Right cardiac atrium (tissue), 5 donors: ENCODE results near the gene TENT4B. TPM values are rescaled to one million over a fixed set of nuclear protein-coding genes. Genes with fewer than 3 reads are reported as not detected.

Experiments used
- ATAC-seq, 2 donors: fragments of 200-7000 bp; cut with Tn5 transposase; one replicate each; pipeline versions ENCODE4 v1.8.0 to v1.9.1; 2020; ENCODE audit warnings: moderate library complexity in 2 of 2, mild to moderate bottlenecking in 1 of 2
- DNase-seq, 3 donors: peaks; one replicate each; pipeline ENCODE4 v3.0.0-alpha.2; 2020
- H3K27ac ChIP-seq: one replicate; pipeline ENCODE4 v1.5.1; 2013; ENCODE audit warnings: mild to moderate bottlenecking, low read length, control low read depth, moderate library complexity
- H3K27me3 ChIP-seq: one replicate; pipeline ENCODE4 v1.6.1; 2013; ENCODE audit not compliant: control insufficient read depth, insufficient read depth
- H3K4me1 ChIP-seq: one replicate; pipeline ENCODE4 v1.6.1; 2013; ENCODE audit warnings: low read length; ENCODE audit not compliant: control insufficient read depth, insufficient read depth
- H3K4me3 ChIP-seq: one replicate; pipeline ENCODE4 v1.5.1; 2013; ENCODE audit warnings: low read length, control low read depth
- H3K9me3 ChIP-seq: one replicate; pipeline ENCODE4 v1.6.1; 2013; ENCODE audit warnings: low read length; ENCODE audit not compliant: control insufficient read depth
- WGBS: extraction: QIAGEN DNeasy Blood & Tissue Kit; methylation state at CpG from one replicate; pipeline ENCODE4 v1.1.7; 2013; 5-methylcytosine and 5-hydroxymethylcytosine counted together
- intact Hi-C, 4 donors: fragments of 100-400 bp; cut with DNase I; formaldehyde crosslinking; loops; one replicate each; pipeline versions ENCODE4 v1.11.0 to v1.14.0; 2022 to 2023
- polyA plus RNA-seq: library from polyadenylated mRNA; stranded (reverse); fragments of 200-250 nt; gene quantifications from one replicate; pipeline ENCODE4 v1.2.3, GENCODE V29; 2013
- total RNA-seq, 4 donors: library from RNA; stranded (reverse); fragmentation: NEBNext Ultra II Directional; extraction: Animal tissue kit (Norgen Biotek cat#: 25700); gene quantifications; one replicate each; pipeline ENCODE4 v1.2.1, GENCODE V29; 2021
- donor health status: healthy with polysubstance abuse.
- donor health status: DM: no; HTN: yes; CAD: no.
- donor health status: DM: no; HTN: no; CAD: no.
- donor health status: DM: no; HTN: yes; CAD: no; lungs with severe emphysema.
- donor health status: DM: yes; HTN: yes; CAD: no.

TENT4B gene
- total and polyA plus RNA-seq, 5 donors = 3.0 to 8.4 (median 6.7) TPM

GRCh38 chr16:50172195-50172922 lies 19.3 kb downstream of the TENT4B start:
- Histone ChIP-seq H3K27me3 (no peaks in the 10 kb centered on the region), H3K27ac (no peak overlapping the region)
- 70% methylated on average over 4 of the region's 4 CpGs for WGBS

DNA sequence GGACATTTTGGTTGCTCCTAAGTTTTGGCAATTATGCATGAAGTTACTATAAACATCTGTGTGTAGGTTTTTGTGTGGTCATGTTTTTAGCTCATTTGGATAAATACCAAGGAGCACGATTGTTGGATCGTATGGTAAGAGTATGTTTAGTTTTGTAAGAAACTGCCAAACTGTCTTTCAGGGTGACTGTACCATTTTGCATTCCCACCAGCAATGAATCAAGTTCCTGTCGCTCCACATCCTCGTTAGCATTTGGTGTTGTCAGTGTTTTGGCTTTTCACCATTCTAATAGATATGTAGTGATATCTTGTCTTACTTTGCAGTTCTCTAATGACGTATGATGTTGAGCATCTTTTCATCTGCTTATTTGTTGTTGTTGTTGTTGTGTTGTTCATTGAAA lies 20.2 kb downstream of the TENT4B start:
- peaks cover 6% of the 10 kb centered on the region for H3K4me1 ChIP-seq
- no peak for ATAC-seq

More at GRCh38 chr16:50172195-50172922, 19.3 kb downstream of the TENT4B start:
- Histone ChIP-seq H3K4me1 (peaks cover 8% of the 10 kb centered on the region), H3K4me3 (no peak overlapping the region), H3K9me3 (no peaks in the 10 kb centered on the region)
- no peak for DNase-seq
- ATAC-seq = no peak
- intact Hi-C loops = no loop called here

GRCh38 chr16:50178491-50178941 lies 25.4 kb downstream of the TENT4B start:
- Histone ChIP-seq H3K27ac (no peak overlapping the region), H3K4me3 (no peak overlapping the region), H3K9me3 (no peaks in the 10 kb centered on the region), H3K27me3 (no peaks in the 10 kb centered on the region), H3K4me1 (peaks cover 2% of the 10 kb centered on the region)
- 61% methylated on average over 1 of the region's 1 CpG for WGBS
- no peak for DNase-seq
- ATAC-seq = no peak
- intact Hi-C loops = no loop called here

More for the DNA sequence above, 20.2 kb downstream of the TENT4B start:
- no peaks in the 10 kb centered on the region for H3K9me3 ChIP-seq
- H3K27ac ChIP-seq = no peak overlapping the region
- intact Hi-C loops = no loop called here
- 75% methylated on average over 5 of the region's 5 CpGs for WGBS
- H3K4me3 ChIP-seq = no peak overlapping the region
- no peaks in the 10 kb centered on the region for H3K27me3 ChIP-seq
- DNase-seq = no peak

DNA sequence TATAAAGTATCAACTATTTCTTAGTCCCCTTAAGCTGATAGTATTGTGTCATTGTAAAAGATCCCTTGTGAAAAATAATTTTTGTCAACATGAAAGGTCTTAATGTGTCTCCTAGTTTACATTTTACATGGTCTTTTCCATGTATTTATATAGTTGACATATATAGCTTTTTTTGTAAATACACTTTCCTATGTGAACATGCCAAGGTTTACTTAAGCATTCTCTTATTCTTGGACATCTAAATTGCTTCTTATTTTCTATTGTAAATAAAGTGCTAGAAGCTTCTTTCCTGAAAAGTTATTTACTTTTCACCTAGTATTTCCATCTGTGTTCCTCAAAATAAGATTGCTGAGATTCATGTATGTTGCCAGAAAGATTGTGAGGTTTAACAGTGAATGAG lies 29.3 kb downstream of the TENT4B start:
- H3K4me1 ChIP-seq = peaks cover 2% of the 10 kb centered on the region
- no peak overlapping the region for H3K4me3 ChIP-seq

DNA sequence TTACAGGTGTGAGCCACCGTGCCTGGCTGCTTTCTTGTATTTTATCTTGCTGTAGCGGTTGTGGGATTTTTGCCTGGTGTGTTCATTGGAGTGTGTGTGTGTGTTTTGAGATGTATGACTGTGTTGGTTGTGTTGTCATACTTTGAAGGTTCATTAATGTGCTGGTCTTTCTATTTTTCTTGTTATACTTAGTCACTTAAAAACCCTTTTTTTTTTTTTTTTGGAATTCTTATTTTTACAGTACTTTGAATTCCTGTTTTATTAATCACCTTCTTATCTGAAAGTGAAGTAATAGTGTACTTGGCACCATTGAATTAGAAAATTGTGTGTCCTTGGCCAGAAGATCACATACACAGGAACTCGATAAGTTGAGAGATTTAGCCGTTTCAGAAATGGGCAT lies 30.2 kb downstream of the TENT4B start:
- Histone ChIP-seq H3K27ac (no peak overlapping the region), H3K4me3 (no peak overlapping the region), H3K9me3 (no peaks in the 10 kb centered on the region), H3K27me3 (no peaks in the 10 kb centered on the region), H3K4me1 (peaks cover 2% of the 10 kb centered on the region)
- whole genome bisulfite sequencing = 59% methylated on average over 4 of the region's 4 CpGs
- intact Hi-C loops = no loop called here
- no peak for DNase-seq
- ATAC-seq = peak in 1 of 2 donors; percentile 40

More for the DNA sequence above, 29.3 kb downstream of the TENT4B start:
- intact Hi-C loops = no loop called here
- no peaks in the 10 kb centered on the region for H3K9me3 ChIP-seq
- DNase-seq = no peak
- ATAC-seq = no peak
- no peaks in the 10 kb centered on the region for H3K27me3 ChIP-seq
- H3K27ac ChIP-seq = no peak overlapping the region

DNA sequence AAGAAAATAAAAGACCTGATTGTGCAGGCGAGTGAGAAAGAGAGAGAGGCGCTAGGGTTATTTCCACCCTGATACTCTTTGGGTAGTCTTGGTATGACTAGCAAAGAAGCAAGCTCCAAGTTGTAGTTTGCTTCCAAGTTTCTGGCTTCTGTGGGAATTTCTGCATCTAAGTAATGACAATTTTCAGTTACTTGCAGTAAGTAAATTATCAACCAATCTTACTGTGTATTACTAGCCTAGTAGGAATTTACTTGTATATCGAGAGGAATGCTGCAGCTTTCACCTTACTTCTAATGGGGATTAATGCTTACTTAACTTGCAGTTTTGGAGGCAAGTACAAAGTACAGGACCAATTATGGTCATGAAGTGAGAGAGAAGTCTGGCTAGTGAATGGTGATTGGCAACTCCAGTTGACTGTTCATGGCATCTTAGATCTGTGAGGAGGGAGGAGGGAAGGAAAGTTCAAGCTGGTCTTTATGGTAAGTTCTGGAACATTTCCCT lies 31.9 kb downstream of the TENT4B start:
- Histone ChIP-seq H3K4me3 (no peak overlapping the region), H3K27ac (no peak overlapping the region)

GRCh38 chr16:50188619-50189136 lies 35.6 kb downstream of the TENT4B start:
- Histone ChIP-seq H3K27me3 (no peaks in the 10 kb centered on the region), H3K4me3 (no peak overlapping the region), H3K9me3 (no peaks in the 10 kb centered on the region), H3K4me1 (peaks cover 3% of the 10 kb centered on the region), H3K27ac (no peak overlapping the region)
- ATAC-seq (no peak), DNase-seq (no peak)
- intact Hi-C loops = no loop called here
- 74% methylated on average over 3 of the region's 3 CpGs for WGBS

More for the DNA sequence above, 31.9 kb downstream of the TENT4B start:
- no peaks in the 10 kb centered on the region for H3K9me3 ChIP-seq
- DNase-seq (no peak), ATAC-seq (no peak)
- H3K4me1 ChIP-seq = peaks cover 5% of the 10 kb centered on the region
- intact Hi-C loops = no loop called here
- 68% methylated on average over 3 of the region's 3 CpGs for WGBS
- H3K27me3 ChIP-seq = no peaks in the 10 kb centered on the region

GRCh38 chr16:50190292-50190691 lies 37.2 kb downstream of the TENT4B start:
- no peak for DNase-seq
- peaks cover 3% of the 10 kb centered on the region for H3K4me1 ChIP-seq
- no peaks in the 10 kb centered on the region for H3K27me3 ChIP-seq
- H3K4me3 ChIP-seq = no peak overlapping the region
- ATAC-seq = no peak
- WGBS = 84% methylated on average over 2 of the region's 2 CpGs
- H3K27ac ChIP-seq = no peak overlapping the region
- no peaks in the 10 kb centered on the region for H3K9me3 ChIP-seq
- intact Hi-C loops = no loop called here

DNA sequence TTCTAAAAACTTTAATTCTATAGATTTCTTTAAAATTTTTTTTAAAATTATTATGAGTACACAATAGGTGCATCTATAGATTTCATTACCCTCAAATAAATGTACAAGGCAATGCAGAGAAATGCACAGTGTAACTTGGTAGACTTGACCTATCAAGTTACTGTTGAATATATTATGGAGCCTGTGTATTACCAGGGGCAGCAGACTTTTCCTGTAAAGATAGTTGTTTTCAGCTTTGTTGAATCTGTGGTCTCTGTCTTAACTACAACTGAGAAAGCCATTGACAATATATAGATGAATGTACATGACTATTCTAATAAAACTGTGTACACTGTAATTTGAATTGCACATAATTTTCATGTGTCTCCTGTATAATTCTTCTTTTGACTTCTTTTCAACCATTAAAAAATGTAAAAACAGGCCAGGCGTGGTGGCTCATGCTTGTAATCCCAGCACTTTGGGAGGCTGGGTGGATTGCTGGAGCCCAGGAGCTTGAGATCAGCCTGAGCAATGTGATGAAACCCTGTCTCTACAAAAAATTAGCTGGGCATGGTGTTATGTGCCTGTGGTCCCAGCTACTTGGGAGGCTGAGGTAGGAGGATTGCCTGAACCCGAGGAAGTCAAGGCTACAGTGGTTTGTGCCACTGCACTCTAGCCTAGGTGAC lies 39.4 kb downstream of the TENT4B start:
- 98% methylated on average over 2 of the region's 2 CpGs for WGBS
- H3K4me1 ChIP-seq = peaks cover 3% of the 10 kb centered on the region

DNA sequence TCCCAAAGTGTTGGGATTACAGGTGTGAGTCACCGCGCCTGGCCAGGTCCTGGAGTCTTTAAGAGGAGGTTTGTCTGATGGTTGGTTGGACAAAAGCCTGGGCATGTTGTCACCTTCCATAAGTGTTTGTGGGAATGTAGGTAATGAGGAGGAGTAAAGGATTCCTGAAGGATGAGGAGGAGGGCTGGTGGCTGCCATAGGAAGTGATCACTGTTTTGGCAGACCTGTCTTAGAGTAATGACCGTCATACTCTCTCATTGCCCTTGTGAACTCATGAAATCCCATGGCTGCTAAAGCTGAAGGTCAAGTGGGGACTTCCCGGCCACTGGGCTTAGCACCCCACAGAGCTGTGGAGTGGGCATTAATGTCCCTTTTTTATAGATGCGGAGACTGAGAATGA lies 40.5 kb downstream of the TENT4B start:
- intact Hi-C loops = no loop called here
- Histone ChIP-seq H3K4me3 (no peak overlapping the region), H3K9me3 (no peaks in the 10 kb centered on the region), H3K27ac (no peak overlapping the region), H3K27me3 (no peaks in the 10 kb centered on the region), H3K4me1 (peaks cover 2% of the 10 kb centered on the region)
- DNase-seq (no peak), ATAC-seq (no peak)
- 79% methylated on average over 5 of the region's 5 CpGs for WGBS

More for the DNA sequence above, 39.4 kb downstream of the TENT4B start:
- Histone ChIP-seq H3K9me3 (no peaks in the 10 kb centered on the region), H3K27ac (no peak overlapping the region), H3K27me3 (no peaks in the 10 kb centered on the region), H3K4me3 (no peak overlapping the region)
- ATAC-seq = no peak
- intact Hi-C loops = no loop called here
- no peak for DNase-seq

DNA sequence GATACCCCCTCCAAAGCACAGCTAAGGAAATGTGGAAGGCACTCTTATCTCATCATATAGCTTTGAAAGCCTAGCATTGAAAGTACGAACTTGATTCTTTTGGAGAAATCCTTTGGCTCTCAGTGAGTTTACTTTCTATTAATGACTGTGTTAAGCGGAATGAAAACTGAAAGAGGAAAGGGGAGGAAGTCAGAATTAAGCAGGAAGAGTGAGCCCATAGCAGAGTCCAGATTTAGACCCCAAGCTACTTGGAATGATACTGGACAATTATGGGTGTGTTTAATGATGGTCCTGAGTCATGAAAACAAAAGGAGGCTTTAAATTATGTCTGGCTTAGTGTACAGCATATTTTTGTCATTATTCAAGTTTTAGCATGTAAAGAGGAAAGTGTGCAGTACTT lies 42.2 kb downstream of the TENT4B start:
- Histone ChIP-seq H3K27me3 (no peaks in the 10 kb centered on the region), H3K27ac (no peak overlapping the region), H3K4me3 (no peak overlapping the region), H3K9me3 (no peaks in the 10 kb centered on the region), H3K4me1 (peaks cover 2% of the 10 kb centered on the region)
- ATAC-seq = peak in 1 of 2 donors; percentile 39
- no peak for DNase-seq
- WGBS = 34% methylated on average over 2 of the region's 2 CpGs
- intact Hi-C loops = no loop called here
